Posterior cingulate gyrus (tissue), 11 donors: ENCODE data around the gene NOTCH4.

Experiments used
- DNase-seq, 10 donors: peaks; one replicate each; pipeline versions ENCODE4 v3.0.0 to v3.0.0-alpha.2; 2020 to 2021; ENCODE audit warnings: mixed read lengths in 3 of 10
- intact Hi-C: fragments of 100-400 bp; cut with DNase I; formaldehyde crosslinking; loops from one replicate; pipeline ENCODE4 v1.15.1; 2023

The NOTCH4 gene

GRCh38 chr6:32173051-32173727, 50.7 kb downstream of the NOTCH4 start:
- intact Hi-C loops: no loop called here
- no peak for DNase-seq

GRCh38 chr6:32171234-32171633, 52.6 kb downstream of the NOTCH4 start:
- DNase-seq: peak in 3 of 10 donors; percentile 17 to 52 (median 44)
- intact Hi-C loops: no loop called here

- DNase-seq: peak in 2 of 10 donors; percentile 48 to 82
- intact Hi-C loops: no loop called here
Measured at GRCh38 chr6:32170294-32170693, 53.6 kb downstream of the NOTCH4 start.

GRCh38 chr6:32168807-32169591, 54.9 kb downstream of the NOTCH4 start:
- DNase-seq: peak in 3 of 10 donors; percentile 25 to 66 (median 57)
- intact Hi-C loops: no loop called here

- intact Hi-C loops: no loop called here
- peak in 3 of 10 donors; percentile 31 to 57 (median 34) for DNase-seq
Measured at GRCh38 chr6:32168350-32168749, 55.5 kb downstream of the NOTCH4 start.

GRCh38 chr6:32167761-32168262, 56.1 kb downstream of the NOTCH4 start:
- intact Hi-C loops: no loop called here

GRCh38 chr6:32167154-32167760, 56.6 kb downstream of the NOTCH4 start:
- peak in 2 of 10 donors; percentile 53 to 85 for DNase-seq
- intact Hi-C loops: no loop called here

More at GRCh38 chr6:32167761-32168262, 56.1 kb downstream of the NOTCH4 start:
- no peak for DNase-seq

- peak in 3 of 10 donors; percentile 68 to 84 (median 80) for DNase-seq
- intact Hi-C loops: no loop called here
Measured at GRCh38 chr6:32166411-32167061, 57.3 kb downstream of the NOTCH4 start.

GRCh38 chr6:32164295-32164694, 59.6 kb downstream of the NOTCH4 start, which contains the start of gene EGFL8:
Gene EGFL8 (plus strand): TSS chr6:32164595. CDS start chr6:32166166, 1,571 bp downstream.
- intact Hi-C loops: no loop called here
- peak in 2 of 10 donors; percentile 30 to 40 for DNase-seq

GRCh38 chr6:32163559-32164258, 60.2 kb downstream of the NOTCH4 start:
- intact Hi-C loops: no loop called here

GRCh38 chr6:32158052-32158451, 65.8 kb downstream of the NOTCH4 start:
- intact Hi-C loops: no loop called here
- no peak for DNase-seq

More at GRCh38 chr6:32163559-32164258, 60.2 kb downstream of the NOTCH4 start:
- DNase-seq: peak in 2 of 10 donors; percentile 48 to 87

- intact Hi-C loops: no loop called here
- DNase-seq: no peak
Measured at GRCh38 chr6:32156891-32157290, 67.0 kb downstream of the NOTCH4 start.

- intact Hi-C loops: loop anchor here (1.0 to 5.0 kb wide), 2 partner anchors 24 to 37 kb away; partner anchors contain the start of gene FKBPL
- peak in 7 of 10 donors; percentile 40 to 93 (median 65) for DNase-seq
Measured at GRCh38 chr6:32154514-32155161, 69.2 kb downstream of the NOTCH4 start.

GRCh38 chr6:32153564-32154513, 70.0 kb downstream of the NOTCH4 start, which contains the start of gene PPT2:
Gene PPT2 (plus strand): TSS chr6:32154141. CDS start chr6:32154595, 454 bp downstream.
- DNase-seq: peak; percentile 81 to 98 (median 90)
- intact Hi-C loops: loop anchor here (1.0 to 5.0 kb wide), 3 partner anchors 24 to 41 kb away; partner anchors contain the start of gene FKBPL

- intact Hi-C loops: loop anchor here (2.0 to 5.0 kb wide), 2 partner anchors 36 to 42 kb away; no protein-coding TSS in a partner anchor
Measured at GRCh38 chr6:32152769-32153563, 70.9 kb downstream of the NOTCH4 start.

More at GRCh38 chr6:32152769-32153563, 70.9 kb downstream of the NOTCH4 start:
- DNase-seq: peak in 3 of 10 donors; percentile 32 to 86 (median 83)
